ENCODE measurements around the gene CDK5RAP2. TPM values are rescaled to one million over a fixed set of nuclear protein-coding genes. Genes with fewer than 3 reads are reported as not detected.

CDK5RAP2 gene
- polyA plus RNA-seq, 1 experiment = 28.1 TPM

- H3K4me3 ChIP-seq (ENCODE audit: low read depth, low read length) = no peak overlapping the region
- no peaks in the 10 kb centered on the region for H3K27me3 ChIP-seq (ENCODE audit: control insufficient read depth, insufficient read depth, low read length)
- TF ChIP-seq CTCF (IDR thresholded peaks at IDR 0.05; ENCODE audit: insufficient read depth, low read depth, low read length) = no peak
- ChIA-PET CTCF (interaction anchor here (0.5 to 1.5 kb wide), 3 partner anchors 33 to 1496 kb away, joined by 3 to 4 read pairs (median 3); no protein-coding TSS in a partner anchor), POLR2A (no interaction called here)
- DNase-seq (ENCODE audit: low read depth) = no peak
- H3K36me3 ChIP-seq (ENCODE audit: control insufficient read depth, insufficient read depth, low read length) = peaks cover 11% of the 10 kb centered on the region
These were observed 180.0 kb downstream of the CDK5RAP2 start for GRCh38 chr9:120399940-120400339.

GRCh38 chr9:120398286-120398685 is 181.7 kb downstream of the CDK5RAP2 start:
- TF ChIP-seq CTCF (IDR thresholded peaks at IDR 0.05; ENCODE audit: insufficient read depth, low read depth, low read length) = no peak
- no peak overlapping the region for H3K4me3 ChIP-seq (ENCODE audit: low read depth, low read length)
- no peaks in the 10 kb centered on the region for H3K27me3 ChIP-seq (ENCODE audit: control insufficient read depth, insufficient read depth, low read length)
- CTCF ChIA-PET = no interaction called here
- POLR2A ChIA-PET = no interaction called here
- H3K36me3 ChIP-seq (ENCODE audit: control insufficient read depth, insufficient read depth, low read length) = peaks cover 11% of the 10 kb centered on the region
- no peak for DNase-seq (ENCODE audit: low read depth)

DNA sequence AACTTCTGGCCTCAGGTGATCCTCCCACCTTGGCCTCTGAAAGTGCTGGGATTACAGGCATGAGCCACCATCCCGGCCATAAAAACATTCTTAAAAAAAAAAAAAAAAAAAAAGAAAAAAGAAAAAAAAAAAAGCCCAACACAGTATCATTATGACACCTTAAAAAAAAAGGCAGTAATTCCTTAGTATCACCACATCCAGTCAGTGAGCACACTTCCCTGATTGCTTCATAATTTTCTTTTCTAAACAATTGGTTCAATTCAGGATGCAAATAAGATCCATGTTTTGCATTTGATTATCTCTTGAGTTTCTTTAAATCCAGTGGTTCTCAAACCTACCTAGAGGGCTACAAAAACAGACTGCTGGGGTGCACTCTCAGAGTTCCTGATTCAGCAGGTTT is 182.5 kb downstream of the CDK5RAP2 start:
- no peak for TF ChIP-seq CTCF (IDR thresholded peaks at IDR 0.05; ENCODE audit: insufficient read depth, low read depth, low read length)
- DNase-seq (ENCODE audit: low read depth) = no peak
- Histone ChIP-seq H3K4me3 (ENCODE audit: low read depth, low read length) (no peak overlapping the region), H3K27me3 (ENCODE audit: control insufficient read depth, insufficient read depth, low read length) (no peaks in the 10 kb centered on the region), H3K36me3 (ENCODE audit: control insufficient read depth, insufficient read depth, low read length) (peaks cover 10% of the 10 kb centered on the region)
- POLR2A ChIA-PET = no interaction called here
- CTCF ChIA-PET = interaction anchor here (0.7 kb wide), 1 partner anchor 72 kb away, joined by 5 read pairs; no protein-coding TSS in a partner anchor

GRCh38 chr9:120396931-120397330 is 183.0 kb downstream of the CDK5RAP2 start:
- CTCF ChIA-PET = interaction anchor here (0.7 to 1.2 kb wide), 2 partner anchors 42 to 72 kb away, joined by 3 to 5 read pairs; no protein-coding TSS in a partner anchor
- no peak for DNase-seq (ENCODE audit: low read depth)
- Histone ChIP-seq H3K36me3 (ENCODE audit: control insufficient read depth, insufficient read depth, low read length) (peaks cover 9% of the 10 kb centered on the region), H3K27me3 (ENCODE audit: control insufficient read depth, insufficient read depth, low read length) (no peaks in the 10 kb centered on the region), H3K4me3 (ENCODE audit: low read depth, low read length) (no peak overlapping the region)
- POLR2A ChIA-PET = no interaction called here
- TF ChIP-seq CTCF (IDR thresholded peaks at IDR 0.05; ENCODE audit: insufficient read depth, low read depth, low read length) = no peak

DNA sequence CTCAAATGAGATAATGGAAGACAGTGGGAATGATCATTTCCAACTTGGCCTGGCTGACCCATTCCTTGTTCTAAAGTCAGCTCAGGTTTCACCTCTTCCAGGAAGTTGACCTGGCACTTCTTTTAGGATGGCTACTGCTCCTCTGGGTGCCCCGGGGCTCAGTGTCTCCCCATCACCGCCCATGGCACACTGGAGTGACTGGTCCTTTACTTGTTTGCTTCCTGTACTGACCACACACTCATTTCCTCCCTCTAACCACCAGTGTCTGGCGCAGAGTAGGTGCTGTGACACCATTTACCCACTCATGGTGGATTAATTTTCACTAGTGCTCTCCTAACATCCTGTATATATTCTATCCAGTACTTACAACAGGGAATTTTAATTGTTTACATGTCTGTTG is 183.5 kb downstream of the CDK5RAP2 start:
- Histone ChIP-seq H3K36me3 (ENCODE audit: control insufficient read depth, insufficient read depth, low read length) (peaks cover 11% of the 10 kb centered on the region), H3K27me3 (ENCODE audit: control insufficient read depth, insufficient read depth, low read length) (no peaks in the 10 kb centered on the region), H3K4me3 (ENCODE audit: low read depth, low read length) (no peak overlapping the region)
- DNase-seq (ENCODE audit: low read depth) = no peak
- POLR2A ChIA-PET = no interaction called here
- CTCF ChIA-PET = interaction anchor here (0.7 to 2.1 kb wide), 3 partner anchors 42 to 81 kb away, joined by 3 to 8 read pairs (median 5); no protein-coding TSS in a partner anchor
- no peak for TF ChIP-seq CTCF (IDR thresholded peaks at IDR 0.05; ENCODE audit: insufficient read depth, low read depth, low read length)

Data from BJ (cell line).